Activated CD8-positive, alpha-beta memory T cell treated with anti-CD3 and anti-CD28 coated beads for 48 hours (primary cell): ENCODE results near the gene ANKRD29.
"Not testable (repeated sequence)": the region's sequence is repeated elsewhere in the genome, so short reads cannot be mapped to it uniquely, and the experiment has no call there.

Source experiments
- DNase-seq, 3 experiments: peaks; one replicate each; pipeline ENCODE4 v3.0.0-alpha.2; 2020; ENCODE audit warnings: low read depth in 2 of 3, low spot score in 2 of 3

ANKRD29 gene

GRCh38 chr18:23565916-23566547 is 96.7 kb downstream of the ANKRD29 start:
- DNase-seq, result no peak

- no peak for DNase-seq
Observed at GRCh38 chr18:23563377-23564043, 99.2 kb downstream of the ANKRD29 start.

GRCh38 chr18:23560186-23560585 is 102.5 kb downstream of the ANKRD29 start:
- no peak for DNase-seq

DNA sequence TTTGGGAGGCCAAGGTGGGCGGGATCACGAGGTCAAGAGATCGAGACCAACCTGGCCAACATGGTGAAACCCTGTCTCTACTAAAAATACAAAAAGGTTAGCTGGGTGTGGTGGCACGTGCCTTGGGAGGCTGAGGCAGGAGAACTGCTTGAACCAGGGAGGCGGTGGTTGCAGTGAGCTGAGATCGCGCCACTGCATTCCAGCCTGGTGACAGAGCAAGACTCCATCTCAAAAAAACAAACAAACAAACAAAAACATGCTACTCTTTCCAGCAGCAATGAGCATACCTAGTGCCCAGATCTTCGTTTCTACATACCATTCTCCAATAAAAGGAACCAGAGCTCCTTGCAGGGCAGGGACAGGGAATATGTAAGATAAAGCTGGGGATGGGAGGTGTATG is 105.2 kb downstream of the ANKRD29 start:
- not testable (repeated sequence) for DNase-seq

DNA sequence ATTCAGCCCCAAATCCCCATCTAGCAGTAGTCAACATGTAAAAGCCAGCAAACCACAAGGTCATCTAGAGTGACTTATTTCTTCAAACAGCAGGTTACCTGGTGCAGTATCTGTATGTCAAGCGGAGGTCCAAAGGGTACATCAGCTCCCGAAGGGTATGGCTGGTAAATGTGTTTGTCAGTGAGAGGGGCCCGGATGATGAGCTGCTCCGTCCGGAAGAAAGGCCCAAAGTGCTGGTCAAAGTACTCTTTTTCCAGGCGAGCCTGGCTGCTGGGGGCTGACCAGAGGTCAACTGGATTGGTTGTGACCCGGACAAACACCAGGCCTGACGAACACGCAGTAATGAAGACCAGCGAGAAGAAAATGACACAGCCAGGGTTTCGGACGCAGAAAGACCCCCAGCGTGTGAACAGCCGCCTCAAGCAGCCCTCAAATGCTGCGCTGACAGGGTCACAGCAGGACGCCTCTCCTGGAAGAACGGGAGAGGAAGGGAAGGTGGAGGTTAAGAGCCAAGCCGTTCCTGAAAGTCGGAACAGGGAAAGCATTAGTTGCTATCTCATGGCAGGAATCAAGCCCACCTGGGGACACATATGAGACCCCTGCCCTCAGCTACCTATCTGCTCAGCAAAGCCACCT is 106.4 kb downstream of the ANKRD29 start:
- no peak for DNase-seq

DNA sequence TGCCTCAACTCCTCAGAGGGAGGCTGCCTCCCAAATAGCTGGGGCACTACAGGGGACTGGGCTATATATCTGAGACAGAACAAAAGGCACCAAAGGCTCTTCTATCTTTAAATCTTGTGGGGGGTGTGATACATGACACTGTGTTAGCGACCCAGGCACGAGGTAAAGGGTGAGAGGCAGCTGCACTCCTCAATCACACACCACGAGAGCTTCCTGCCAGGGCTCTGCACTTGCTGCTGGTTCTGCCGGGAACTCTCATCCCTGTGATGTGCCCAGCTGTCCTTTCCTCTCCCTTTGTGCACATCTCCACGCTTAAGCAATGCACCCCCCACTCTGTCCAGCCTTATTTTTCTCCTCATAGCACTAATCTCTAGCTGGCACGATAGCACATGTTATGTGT is 108.8 kb downstream of the ANKRD29 start:
- no peak for DNase-seq

GRCh38 chr18:23552505-23552904 is 110.2 kb downstream of the ANKRD29 start:
- no peak for DNase-seq

- no peak for DNase-seq
Observed at GRCh38 chr18:23551978-23552377, 110.7 kb downstream of the ANKRD29 start.

DNA sequence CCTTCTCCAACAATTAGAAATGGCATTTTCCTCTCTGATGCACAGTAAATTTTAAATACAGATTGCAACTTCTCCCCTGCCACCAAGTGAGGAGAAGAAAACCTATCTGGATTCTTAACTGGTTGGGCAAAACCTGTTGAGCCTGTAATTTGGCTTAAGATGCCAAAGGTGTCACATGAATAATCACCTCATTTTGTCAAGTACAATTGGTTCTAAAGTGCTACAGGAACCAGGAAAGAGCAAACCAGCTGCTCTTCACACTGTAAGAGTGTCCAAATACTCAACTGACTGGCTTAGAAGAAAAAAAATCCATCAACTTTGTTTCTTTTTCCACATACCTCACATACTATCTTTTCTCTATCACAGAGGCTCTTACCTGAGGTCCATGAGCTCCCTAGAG is 111.8 kb downstream of the ANKRD29 start:
- no peak for DNase-seq
